Spleen (tissue), 11 donors: ENCODE measurements around the gene NDRG3. TPM values are rescaled to one million over a fixed set of nuclear protein-coding genes. Genes with fewer than 3 reads are reported as not detected.

Experiments used
- DNase-seq: peaks from one replicate; pipeline ENCODE4 v3.0.0-alpha.2; 2020
- H3K27ac ChIP-seq, 8 donors: fragments of 200-600 bp; sonication (generic) in 7 of 8; 1 replicate in 4 of 8; 2 replicates in 4 of 8; pipeline versions ENCODE4 v1.5.0 to v1.8.0; 2016 to 2021; ENCODE audit warnings: inconsistent platforms in 4 of 8, mild to moderate bottlenecking in 4 of 8, moderate library complexity in 1 of 8
- H3K27me3 ChIP-seq, 7 donors: fragments of 200-600 bp; sonication (generic) in 6 of 7; replicated peaks in 1 of 7; 1 replicate in 4 of 7; 2 replicates in 3 of 7; pipeline versions ENCODE4 v1.5.0 to v1.8.0; 2016 to 2021; ENCODE audit warnings: inconsistent platforms in 3 of 7, mild to moderate bottlenecking in 1 of 7
- H3K36me3 ChIP-seq, 6 donors: fragments of 200-600 bp; sonication (generic) in 5 of 6; 1 replicate in 4 of 6; 2 replicates in 2 of 6; pipeline versions ENCODE4 v1.5.0 to v1.8.0; 2016 to 2021; ENCODE audit warnings: inconsistent platforms in 2 of 6
- H3K4me1 ChIP-seq, 6 donors: fragments of 200-600 bp; sonication (generic) in 5 of 6; 1 replicate in 3 of 6; 2 replicates in 3 of 6; pipeline versions ENCODE4 v1.5.0 to v1.8.0; 2016 to 2021; ENCODE audit warnings: inconsistent platforms in 3 of 6
- H3K4me3 ChIP-seq, 8 donors: fragments of 200-600 bp; sonication (generic) in 7 of 8; 1 replicate in 4 of 8; 2 replicates in 4 of 8; pipeline versions ENCODE4 v1.5.0 to v1.8.0; 2016 to 2021; ENCODE audit warnings: inconsistent platforms in 4 of 8, mild to moderate bottlenecking in 4 of 8, moderate library complexity in 2 of 8
- H3K9me3 ChIP-seq, 8 donors: fragments of 200-600 bp; sonication (generic) in 7 of 8; 1 replicate in 4 of 8; 2 replicates in 4 of 8; pipeline versions ENCODE4 v1.5.0 to v1.8.0; 2016 to 2021; ENCODE audit warnings: inconsistent platforms in 4 of 8
- POLR2A ChIP-seq, 3 donors: fragments of 450-650 bp; IDR thresholded peaks; one replicate each; pipeline ENCODE4 v1.5.1; 2017; ENCODE audit warnings: antibody characterized with exemption in 3 of 3, mild to moderate bottlenecking in 1 of 3
- POLR2AphosphoS5 ChIP-seq, 3 donors: sonication (generic); formaldehyde crosslinking; IDR thresholded peaks; one replicate each; pipeline ENCODE4 v1.5.1; 2017; ENCODE audit warnings: antibody characterized with exemption in 3 of 3
- WGBS, 5 donors: extraction: QIAGEN DNeasy Blood & Tissue Kit in 3 of 5; methylation state at CpG; one replicate each; pipeline versions ENCODE4 v1.1.5 to v1.1.7; 2013 to 2018; 5-methylcytosine and 5-hydroxymethylcytosine counted together
- intact Hi-C: fragments of 100-400 bp; cut with DNase I; formaldehyde crosslinking; loops from one replicate; pipeline ENCODE4 v1.15.0; 2023; ENCODE audit warnings: low total_unique reads
- polyA plus RNA-seq, 3 donors: library from polyadenylated mRNA; stranded (reverse); fragments of 200-250 nt; gene quantifications; one replicate each; pipeline ENCODE4 v1.2.1, GENCODE V29; 2013
- total RNA-seq, 7 donors: library from RNA; depleted of rRNA in 3 of 7; stranded (reverse); fragments of >200 nt in 3 of 7; fragmentation: NEBNext Ultra II Directional in 4 of 7; extraction: Animal tissue kit (Norgen Biotek cat#: 25700) in 4 of 7; gene quantifications; one replicate each; pipeline versions ENCODE4 v1.1.0 to v1.2.1, GENCODE V29; 2016 to 2021
- TF ChIP-seq, protein P1 (sequence below), 11 experiments: fragments of 200-600 bp in 7 of 11; fragments of 450-650 bp in 4 of 11; sonication (generic) in 4 of 11; IDR thresholded peaks in 8 of 11; conservative IDR thresholded peaks in 3 of 11; 1 replicate in 7 of 11; 2 replicates in 4 of 11; pipeline versions ENCODE4 v1.4.0 to v1.8.0; 2016 to 2021; ENCODE audit warnings: antibody characterized with exemption in 11 of 11, inconsistent platforms in 4 of 11, mild to moderate bottlenecking in 1 of 11
- donor health status: healthy with polysubstance abuse.
- donor health status: DM: no; HTN: no; CAD: no; lungs with moderate emphysema.
- donor health status: DM: no; HTN: no; CAD: no.
- donor health status: Bipolar disorder and iron deficiency.
- donor health status: healthy.
- donor health status: DM: no; HTN: no; CAD: no.
- donor health status: DM: yes; HTN: yes; CAD: no.

NDRG3 gene
- total and polyA plus RNA-seq, 10 donors = 15.5 to 32.0 (median 27.1) TPM

DNA sequence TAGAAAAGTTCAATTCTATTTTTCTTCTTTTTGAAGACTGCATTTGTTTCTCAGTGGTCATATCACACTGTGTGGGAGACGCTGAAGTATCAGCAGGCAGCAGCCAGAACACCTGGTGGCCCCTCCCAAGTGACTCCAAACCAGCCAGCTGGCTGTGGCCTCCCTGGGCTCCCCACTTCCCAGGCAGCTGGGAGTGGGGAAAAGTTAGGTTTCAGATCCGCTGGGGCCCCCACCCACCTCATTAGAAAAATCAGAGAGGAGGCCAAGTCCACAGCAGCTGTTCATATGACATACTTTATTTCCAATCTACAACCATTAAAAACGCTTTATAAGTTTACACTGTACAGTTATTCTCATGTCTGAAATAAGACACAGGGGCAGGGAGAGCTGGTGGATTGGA lies 31.3 kb upstream of the NDRG3 start:
- 75 to 87% (median 79%) methylated on average over 3 of the region's 3 CpGs for WGBS, 5 donors
- DNase-seq = peak; percentile 40

DNA sequence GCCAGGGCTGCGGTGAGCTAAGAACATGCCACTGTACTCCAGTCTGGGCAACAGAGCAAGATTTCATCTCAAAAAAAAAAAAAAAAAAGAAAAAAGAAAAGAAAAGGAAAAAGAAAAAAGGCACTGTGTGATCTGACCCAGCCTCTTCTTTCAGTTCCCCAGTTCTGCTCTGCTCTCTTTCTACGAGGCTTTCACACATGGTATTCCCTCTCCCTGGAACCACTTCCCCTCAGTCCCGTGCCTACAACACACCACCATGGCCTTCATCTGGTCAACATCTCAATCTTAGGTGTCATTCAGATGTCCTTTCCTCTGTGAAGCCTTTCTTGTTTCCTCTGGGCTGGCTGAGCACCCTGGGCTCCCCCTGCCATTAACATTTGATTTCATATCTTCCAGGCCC lies 29.9 kb upstream of the NDRG3 start:
- H3K36me3 ChIP-seq = peaks cover 0 to 5% (median 0%) of the 10 kb centered on the region in 6 donors
- no peaks in the 10 kb centered on the region for H3K27me3 ChIP-seq
- TF ChIP-seq, protein P1, sequence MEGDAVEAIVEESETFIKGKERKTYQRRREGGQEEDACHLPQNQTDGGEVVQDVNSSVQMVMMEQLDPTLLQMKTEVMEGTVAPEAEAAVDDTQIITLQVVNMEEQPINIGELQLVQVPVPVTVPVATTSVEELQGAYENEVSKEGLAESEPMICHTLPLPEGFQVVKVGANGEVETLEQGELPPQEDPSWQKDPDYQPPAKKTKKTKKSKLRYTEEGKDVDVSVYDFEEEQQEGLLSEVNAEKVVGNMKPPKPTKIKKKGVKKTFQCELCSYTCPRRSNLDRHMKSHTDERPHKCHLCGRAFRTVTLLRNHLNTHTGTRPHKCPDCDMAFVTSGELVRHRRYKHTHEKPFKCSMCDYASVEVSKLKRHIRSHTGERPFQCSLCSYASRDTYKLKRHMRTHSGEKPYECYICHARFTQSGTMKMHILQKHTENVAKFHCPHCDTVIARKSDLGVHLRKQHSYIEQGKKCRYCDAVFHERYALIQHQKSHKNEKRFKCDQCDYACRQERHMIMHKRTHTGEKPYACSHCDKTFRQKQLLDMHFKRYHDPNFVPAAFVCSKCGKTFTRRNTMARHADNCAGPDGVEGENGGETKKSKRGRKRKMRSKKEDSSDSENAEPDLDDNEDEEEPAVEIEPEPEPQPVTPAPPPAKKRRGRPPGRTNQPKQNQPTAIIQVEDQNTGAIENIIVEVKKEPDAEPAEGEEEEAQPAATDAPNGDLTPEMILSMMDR (IDR thresholded peaks at IDR 0.05 in 8 of 11, conservative IDR thresholded peaks at IDR 0.05 in 3 of 11) = no peak
- TF ChIP-seq POLR2AphosphoS5 (IDR thresholded peaks at IDR 0.05) = no peak
- no peak for TF ChIP-seq POLR2A (IDR thresholded peaks at IDR 0.05)
- 61 to 77% (median 71%) methylated on average over 3 of the region's 3 CpGs for WGBS, 5 donors
- no peak overlapping the region for H3K4me3 ChIP-seq
- H3K9me3 ChIP-seq = no peaks in the 10 kb centered on the region
- intact Hi-C loops = no loop called here
- peaks cover 7 to 45% (median 28%) of the 10 kb centered on the region in 6 donors for H3K4me1 ChIP-seq
- no peak for DNase-seq
- H3K27ac ChIP-seq = peak overlapping the region in 1 of 8 donors; percentile 21

More for the DNA sequence above, 31.3 kb upstream of the NDRG3 start:
- H3K27me3 ChIP-seq = no peaks in the 10 kb centered on the region
- H3K4me1 ChIP-seq = peaks cover 7 to 36% (median 23%) of the 10 kb centered on the region in 6 donors
- no peak overlapping the region for H3K27ac ChIP-seq
- peaks cover 0 to 1% (median 0%) of the 10 kb centered on the region in 6 donors for H3K36me3 ChIP-seq
- TF ChIP-seq POLR2A (IDR thresholded peaks at IDR 0.05) (no peak), POLR2AphosphoS5 (IDR thresholded peaks at IDR 0.05) (no peak)
- TF ChIP-seq, protein P1 (IDR thresholded peaks at IDR 0.05 in 8 of 11, conservative IDR thresholded peaks at IDR 0.05 in 3 of 11) = no peak
- intact Hi-C loops = no loop called here
- no peaks in the 10 kb centered on the region for H3K9me3 ChIP-seq
- H3K4me3 ChIP-seq = no peak overlapping the region

DNA sequence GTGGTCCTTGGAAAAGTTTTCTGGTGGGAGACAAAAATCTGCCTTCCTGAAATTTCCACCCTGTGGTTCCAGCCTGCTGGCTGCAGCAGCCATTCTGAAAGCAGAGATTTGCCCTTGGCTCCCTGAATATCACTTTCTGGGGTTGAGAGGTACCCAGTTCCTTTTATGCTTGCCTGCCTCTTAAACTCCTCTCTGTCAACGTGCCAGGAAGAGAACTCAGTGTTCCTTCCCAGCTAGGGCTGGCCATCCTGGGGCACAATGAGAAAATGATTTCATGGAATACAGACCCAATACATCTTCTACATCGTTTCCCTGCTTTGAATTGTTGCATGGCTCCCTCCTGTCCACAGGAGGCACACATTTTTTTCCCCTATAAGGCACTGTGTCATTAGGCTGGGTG lies 29.3 kb upstream of the NDRG3 start:
- Histone ChIP-seq H3K27me3 (no peaks in the 10 kb centered on the region), H3K4me3 (no peak overlapping the region), H3K27ac (peak overlapping the region in 3 of 8 donors; percentile 91 to 96 (median 92)), H3K9me3 (no peaks in the 10 kb centered on the region), H3K4me1 (peaks cover 7 to 49% (median 28%) of the 10 kb centered on the region in 6 donors), H3K36me3 (peaks cover 0 to 11% (median 2%) of the 10 kb centered on the region in 6 donors)
- DNase-seq = no peak
- 59 to 93% (median 71%) methylated on average over 2 of the region's 2 CpGs for WGBS, 5 donors
- TF ChIP-seq, protein P1 (IDR thresholded peaks at IDR 0.05 in 8 of 11, conservative IDR thresholded peaks at IDR 0.05 in 3 of 11) = no peak
- TF ChIP-seq POLR2A (IDR thresholded peaks at IDR 0.05) (no peak), POLR2AphosphoS5 (IDR thresholded peaks at IDR 0.05) (no peak)
- intact Hi-C loops = no loop called here

DNA sequence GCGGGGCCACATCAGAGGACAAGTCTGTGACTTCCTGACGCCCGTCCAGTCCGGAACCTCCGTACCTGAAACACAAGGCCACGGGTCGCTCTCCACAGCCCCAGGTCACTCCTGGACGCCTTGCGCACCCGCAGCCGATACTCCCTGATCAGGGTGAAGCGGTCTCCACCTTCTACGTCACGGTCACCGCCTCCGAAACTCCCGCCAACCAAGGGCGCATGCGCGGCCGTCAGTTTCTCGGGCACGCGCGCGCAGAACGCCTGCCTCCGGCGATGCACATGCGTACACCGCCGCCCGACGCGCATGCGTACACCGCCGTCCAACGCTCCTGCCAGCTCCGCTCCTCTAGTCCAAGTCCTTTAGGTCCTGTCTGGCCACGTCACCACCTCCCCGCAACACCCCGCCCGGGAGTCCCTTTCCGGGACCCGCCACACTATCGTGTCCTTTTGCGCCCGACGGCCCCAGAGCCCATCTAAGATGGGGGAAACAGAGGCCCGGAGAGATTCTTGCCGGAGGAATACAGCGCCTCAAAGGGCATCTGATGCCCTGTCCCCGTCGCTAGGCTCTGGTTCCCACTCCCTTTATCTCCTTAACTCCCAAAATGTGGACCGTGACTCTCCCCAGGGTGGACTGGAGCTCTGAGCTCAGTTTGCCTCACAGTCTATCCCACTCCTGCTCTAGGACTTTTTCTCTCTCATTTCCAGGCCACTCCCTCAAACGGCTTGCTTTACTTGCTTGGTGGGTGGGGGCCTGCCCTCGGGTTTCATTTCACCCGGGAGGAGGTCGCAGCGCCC lies 27.9 kb upstream of the NDRG3 start, which contains the start of gene DSN1:
TSS of gene DSN1 (minus strand) at position 167 of the 794 bp plus-strand sequence. CDS start 2,305 bp downstream, outside the sequence.
- H3K27ac ChIP-seq = peak within 1 kb of the TSS; percentile 88 to 96 (median 92)
- H3K36me3 ChIP-seq = peaks cover 0 to 19% (median 3%) of the 10 kb centered on the region in 6 donors
- intact Hi-C loops = no loop called here
- DNase-seq = peak; percentile 99
- 0 to 1% (median 0%) methylated on average over 29 to 61 of the region's 61 CpGs for WGBS, 5 donors
- H3K4me3 ChIP-seq = peak within 1 kb of the TSS; percentile 38 to 88 (median 78)
- H3K9me3 ChIP-seq = no peaks in the 10 kb centered on the region
- TF ChIP-seq POLR2A (IDR thresholded peaks at IDR 0.05) (peak in 2 of 3 donors; percentile 22 to 43), POLR2AphosphoS5 (IDR thresholded peaks at IDR 0.05) (peak; percentile 95)
- TF ChIP-seq, protein P1 (IDR thresholded peaks at IDR 0.05 in 8 of 11, conservative IDR thresholded peaks at IDR 0.05 in 3 of 11) = peak in 1 of 11 experiments; percentile 61
- no peaks in the 10 kb centered on the region for H3K27me3 ChIP-seq
- peaks cover 7 to 54% (median 28%) of the 10 kb centered on the region in 6 donors for H3K4me1 ChIP-seq
